Activated CD8-positive, alpha-beta memory T cell treated with anti-CD3 and anti-CD28 coated beads for 1 hour (primary cell): ENCODE data around the gene ZBTB7C.

Experiments used
- DNase-seq, 2 donors: peaks; one replicate each; pipeline ENCODE4 v3.0.0-alpha.2; 2020; ENCODE audit warnings: low read depth in 1 of 2; ENCODE audit errors: extremely low read depth in 1 of 2

The ZBTB7C gene

GRCh38 chr18:48105317-48105716 is 303.9 kb downstream of the ZBTB7C start:
- no peak for DNase-seq

GRCh38 chr18:48104705-48105104 is 304.5 kb downstream of the ZBTB7C start:
- DNase-seq: no peak

- DNase-seq: no peak
These were observed 308.5 kb downstream of the ZBTB7C start for GRCh38 chr18:48100651-48101165.

GRCh38 chr18:48100165-48100575 is 309.0 kb downstream of the ZBTB7C start:
- no peak for DNase-seq

- no peak for DNase-seq
These were observed 309.6 kb downstream of the ZBTB7C start for GRCh38 chr18:48099481-48100164.

- DNase-seq: no peak
These were observed 310.6 kb downstream of the ZBTB7C start for GRCh38 chr18:48098538-48098937.

- DNase-seq: no peak
These were observed 311.2 kb downstream of the ZBTB7C start for GRCh38 chr18:48098007-48098406.

- DNase-seq: no peak
These were observed 313.5 kb downstream of the ZBTB7C start for GRCh38 chr18:48095726-48096125.

GRCh38 chr18:48093104-48093503 is 316.1 kb downstream of the ZBTB7C start:
- no peak for DNase-seq

GRCh38 chr18:48091869-48092497 is 317.2 kb downstream of the ZBTB7C start:
- DNase-seq: no peak

- no peak for DNase-seq
These were observed 318.5 kb downstream of the ZBTB7C start for GRCh38 chr18:48090702-48091101.

- no peak for DNase-seq
These were observed 319.2 kb downstream of the ZBTB7C start for GRCh38 chr18:48090021-48090420.

- no peak for DNase-seq
These were observed 323.2 kb downstream of the ZBTB7C start for GRCh38 chr18:48085781-48086487.

- DNase-seq: no peak
These were observed 324.3 kb downstream of the ZBTB7C start for GRCh38 chr18:48084858-48085257.

GRCh38 chr18:48084041-48084757 is 325.0 kb downstream of the ZBTB7C start:
- DNase-seq: no peak

GRCh38 chr18:48080546-48080945 is 328.6 kb downstream of the ZBTB7C start:
- no peak for DNase-seq

- DNase-seq: no peak
These were observed 329.3 kb downstream of the ZBTB7C start for GRCh38 chr18:48079885-48080284.

- no peak for DNase-seq
These were observed 330.7 kb downstream of the ZBTB7C start for GRCh38 chr18:48078448-48078847.

GRCh38 chr18:48077291-48077690 is 331.9 kb downstream of the ZBTB7C start:
- no peak for DNase-seq

GRCh38 chr18:48076461-48076860 is 332.7 kb downstream of the ZBTB7C start:
- no peak for DNase-seq

- DNase-seq: no peak
These were observed 333.5 kb downstream of the ZBTB7C start for GRCh38 chr18:48075707-48076093.
